Stimulated activated CD4-positive, alpha-beta T cell treated with anti-CD3 and anti-CD28 coated beads, Interleukin-15, amount 100 ng/mL, for 48 hours (primary cell): ENCODE measurements around the gene ATOH8.

Experiments used
- DNase-seq, 2 donors: peaks; one replicate each; pipeline ENCODE4 v3.0.0-alpha.2; 2020; ENCODE audit warnings: low read depth in 2 of 2

Gene ATOH8

GRCh38 chr2:85786444-85786843 is 32.7 kb downstream of the ATOH8 start:
- DNase-seq = no peak

DNA sequence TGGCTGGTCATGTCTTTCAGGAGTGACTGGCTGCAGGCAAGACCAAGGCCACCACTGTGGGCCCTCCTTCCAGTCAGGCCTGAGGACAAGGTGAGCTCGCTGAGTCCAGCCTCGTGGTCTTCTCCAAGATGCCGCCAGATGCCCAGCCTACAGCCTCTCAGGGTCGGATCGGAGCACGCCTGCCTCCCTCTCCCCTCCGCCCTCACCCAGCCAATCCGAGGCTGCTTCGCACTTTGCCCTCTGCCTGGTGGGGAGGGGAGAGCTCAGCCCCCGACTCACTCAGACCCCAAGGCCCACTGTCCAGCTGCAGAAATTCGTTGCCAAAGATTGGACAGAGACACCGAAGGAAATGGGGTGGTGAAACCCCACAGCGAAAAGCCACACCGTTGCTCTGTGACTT is 33.1 kb downstream of the ATOH8 start:
- DNase-seq = no peak

- no peak for DNase-seq
Observed at GRCh38 chr2:85787282-85787980, 33.6 kb downstream of the ATOH8 start.

DNA sequence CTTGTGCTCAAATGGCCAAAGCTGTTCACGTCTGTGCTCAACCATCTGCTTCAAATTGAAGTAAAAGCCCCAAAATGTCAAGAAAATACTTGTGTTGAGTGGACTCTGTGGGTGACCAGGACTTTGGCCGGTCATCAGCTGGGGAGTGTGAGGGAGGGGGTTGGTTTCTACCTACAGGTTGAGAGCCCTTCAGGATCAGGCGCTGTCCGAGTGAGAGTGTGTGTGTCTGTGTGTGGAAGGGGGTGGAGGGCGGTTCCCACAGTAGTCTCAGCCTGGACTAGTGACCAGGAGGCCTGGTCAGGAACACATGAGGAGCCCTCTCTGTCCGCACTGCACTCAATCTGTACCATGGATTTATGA is 34.2 kb downstream of the ATOH8 start:
- no peak for DNase-seq

GRCh38 chr2:85788603-85789002 is 34.8 kb downstream of the ATOH8 start:
- DNase-seq = no peak

DNA sequence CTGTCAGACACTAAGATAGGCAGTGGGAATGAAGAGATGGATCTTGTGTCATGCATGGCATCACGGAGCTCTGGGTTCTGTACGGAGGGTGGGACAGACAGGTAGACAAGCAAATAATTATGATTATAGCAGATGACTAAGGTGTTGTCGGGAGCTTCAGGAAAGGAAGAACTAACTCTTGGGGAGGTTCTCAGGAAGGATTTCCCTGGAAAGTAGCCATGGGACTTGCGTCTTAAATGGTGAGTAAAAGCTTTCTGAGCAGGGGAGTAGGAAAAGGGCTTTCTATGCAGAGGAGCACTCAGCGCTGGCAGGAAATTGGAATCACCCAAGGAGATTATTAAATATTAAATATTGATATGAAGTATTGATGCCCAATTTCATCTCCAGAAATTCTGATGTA is 35.5 kb downstream of the ATOH8 start:
- no peak for DNase-seq

- no peak for DNase-seq
Observed at GRCh38 chr2:85790032-85790431, 36.2 kb downstream of the ATOH8 start.

GRCh38 chr2:85790499-85791188 is 36.9 kb downstream of the ATOH8 start:
- no peak for DNase-seq

DNA sequence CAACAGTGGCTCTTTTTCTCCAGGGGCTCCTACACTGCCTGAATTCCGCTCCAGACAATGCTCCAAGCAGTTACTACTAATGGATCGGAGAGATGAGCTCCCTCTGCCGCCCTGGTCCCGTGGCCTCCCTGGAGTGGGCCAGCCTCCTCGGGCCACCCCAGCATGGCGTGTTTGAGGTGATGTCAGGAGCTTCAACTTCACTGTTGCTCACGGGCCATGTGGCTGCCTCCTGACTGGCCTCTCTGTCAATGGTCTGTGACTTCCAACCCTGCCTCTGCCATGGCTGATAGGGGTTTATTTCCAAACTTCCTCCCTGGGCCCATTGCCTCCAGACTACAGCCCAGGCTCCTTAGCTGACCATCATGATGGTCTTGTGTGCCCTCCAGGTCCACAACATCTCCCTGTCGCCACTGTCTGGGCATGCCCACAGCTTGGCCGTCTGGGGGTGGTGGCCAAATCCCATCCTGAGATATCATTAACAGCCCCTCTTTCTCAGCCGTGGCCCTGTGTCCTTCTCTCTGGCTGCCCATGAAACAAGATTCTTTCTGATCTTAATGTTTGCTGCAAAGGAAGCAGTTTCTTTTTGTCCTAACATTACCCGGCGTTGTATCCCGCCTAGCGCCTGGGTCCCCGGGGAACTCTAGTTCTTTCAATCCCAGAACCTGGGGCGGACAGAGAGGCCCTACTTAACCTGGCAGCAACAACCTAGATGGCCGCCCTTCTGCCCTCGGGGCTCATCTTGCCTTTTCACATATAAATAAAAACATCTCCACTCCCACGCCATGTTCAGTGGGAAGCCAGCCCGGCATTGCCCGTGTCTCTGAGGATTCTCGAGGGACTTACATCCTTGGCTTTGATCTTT is 38.1 kb downstream of the ATOH8 start:
- DNase-seq = no peak

DNA sequence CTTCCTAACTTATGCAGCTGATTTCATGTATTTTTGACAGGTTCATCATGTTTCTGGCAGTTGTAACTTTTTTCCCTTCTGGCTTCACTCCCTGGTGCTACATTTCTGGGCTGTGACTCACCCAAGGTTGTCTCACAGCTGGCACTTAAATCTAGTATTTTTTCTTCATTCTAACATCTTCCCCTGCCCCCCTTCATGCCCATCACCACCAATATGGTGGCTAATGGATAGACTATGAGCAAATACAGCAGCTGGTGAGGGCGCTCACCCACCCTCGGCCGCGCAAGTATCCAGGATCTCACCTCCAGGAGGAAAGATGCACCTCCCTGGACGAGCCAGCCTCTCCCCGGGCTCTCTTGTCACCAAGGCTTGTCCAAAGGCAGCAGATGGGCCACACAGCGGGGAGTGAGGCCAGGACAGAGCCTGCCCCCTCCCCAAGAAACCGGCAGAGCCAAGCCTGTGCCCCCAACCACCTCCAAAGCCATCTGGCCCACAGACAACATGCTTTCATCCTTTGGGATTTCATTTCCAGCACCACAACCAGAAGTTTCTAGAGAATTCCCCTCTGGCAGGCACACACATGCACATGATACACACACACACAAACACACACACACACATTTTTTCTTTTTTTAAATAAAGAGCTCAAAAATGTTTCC is 39.1 kb downstream of the ATOH8 start:
- no peak for DNase-seq

DNA sequence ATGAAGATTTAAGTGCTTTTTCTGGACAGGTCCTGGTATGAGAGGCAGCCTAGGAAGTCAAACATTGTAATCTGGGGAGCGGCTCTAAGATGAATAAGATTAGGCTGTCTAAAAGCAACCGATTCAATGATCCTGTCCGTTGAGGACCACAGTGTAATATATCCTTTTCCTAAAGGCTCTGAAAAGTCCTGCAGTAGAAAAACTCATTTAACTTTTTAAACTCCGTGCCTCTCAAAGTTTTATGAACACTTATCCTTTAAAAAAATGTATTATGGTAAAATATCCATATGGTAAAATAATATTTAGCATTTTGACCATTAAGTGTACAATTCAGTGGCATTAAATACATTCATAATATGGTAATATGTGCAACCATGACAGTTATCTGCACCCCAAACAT is 39.8 kb downstream of the ATOH8 start:
- DNase-seq = no peak

- DNase-seq = no peak
Observed at GRCh38 chr2:85794038-85794441, 40.2 kb downstream of the ATOH8 start.

GRCh38 chr2:85794491-85795121 is 40.8 kb downstream of the ATOH8 start:
- no peak for DNase-seq

- DNase-seq = no peak
Observed at GRCh38 chr2:85795331-85796045, 41.7 kb downstream of the ATOH8 start.

- no peak for DNase-seq
Observed at GRCh38 chr2:85796046-85796340, 42.2 kb downstream of the ATOH8 start.

GRCh38 chr2:85796341-85797262 is 42.8 kb downstream of the ATOH8 start:
- DNase-seq = no peak

DNA sequence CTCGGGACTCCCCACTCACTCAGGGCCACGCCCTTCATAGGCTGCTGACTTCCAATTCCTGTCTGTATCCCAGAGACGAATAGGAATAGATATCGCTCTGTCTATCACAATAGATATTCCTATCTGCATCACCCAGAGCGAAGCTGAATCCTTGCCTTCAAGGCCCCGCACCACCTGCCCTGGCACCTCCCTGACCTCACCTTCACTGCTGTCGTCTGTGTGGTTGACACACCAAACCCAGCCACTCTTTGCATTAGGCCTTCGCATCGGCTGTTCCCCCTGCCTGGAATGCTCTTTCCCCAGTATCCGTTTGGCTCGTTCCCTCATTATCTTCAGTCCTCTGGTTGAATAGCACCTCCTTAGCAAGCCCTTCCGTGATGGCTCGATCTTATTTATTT is 43.5 kb downstream of the ATOH8 start:
- no peak for DNase-seq

GRCh38 chr2:85797921-85798320 is 44.1 kb downstream of the ATOH8 start:
- DNase-seq = no peak

DNA sequence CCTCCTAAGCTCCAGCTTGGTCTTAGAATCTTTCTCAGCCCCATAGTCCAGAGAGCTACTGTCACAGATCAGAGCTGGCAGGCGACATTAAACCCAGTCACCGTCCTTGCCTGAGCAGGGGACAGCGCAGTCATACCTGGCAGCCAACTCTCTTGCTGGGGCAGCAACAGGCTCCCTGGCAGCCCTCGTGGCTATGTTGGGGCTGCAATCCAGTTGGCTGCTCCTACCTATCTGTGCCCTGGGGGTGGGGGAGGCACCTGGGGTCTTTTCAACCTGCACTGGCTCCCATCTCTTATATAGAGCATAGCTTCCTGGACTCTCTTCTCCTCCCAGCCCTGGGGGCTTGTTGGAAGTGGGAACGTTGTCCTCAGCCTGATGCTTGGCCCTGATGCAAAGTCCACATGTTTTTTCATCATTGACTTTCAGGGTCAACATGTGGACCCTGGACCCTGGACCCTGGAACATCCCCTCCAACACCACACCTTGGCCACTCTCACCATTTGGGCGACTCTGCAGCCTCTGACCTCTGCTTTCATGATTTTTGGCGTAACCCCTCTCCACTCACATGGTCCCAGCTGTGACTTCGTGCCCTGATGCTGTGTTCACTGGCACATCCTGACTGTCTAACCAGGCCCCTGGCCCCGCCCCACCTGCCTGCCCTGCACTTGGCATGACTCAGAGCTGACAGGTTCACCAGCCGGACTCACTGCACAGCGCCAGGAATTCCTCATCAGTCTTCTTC is 45.6 kb downstream of the ATOH8 start:
- no peak for DNase-seq

GRCh38 chr2:85800586-85800985 is 46.8 kb downstream of the ATOH8 start:
- DNase-seq = no peak
